Islet precursor cell (in vitro differentiated cells): ENCODE data around the gene G0S2.
A peak's percentile ranks its signal among the peaks of the same experiment; 100 is the strongest.

Experiments used
- DNase-seq: peaks from one replicate; pipeline ENCODE4 v3.0.0-alpha.2; 2018

The G0S2 gene

GRCh38 chr1:209648931-209649776 lies 26.1 kb upstream of the G0S2 start:
- no peak for DNase-seq

GRCh38 chr1:209650454-209650853 lies 24.8 kb upstream of the G0S2 start:
- no peak for DNase-seq

DNA sequence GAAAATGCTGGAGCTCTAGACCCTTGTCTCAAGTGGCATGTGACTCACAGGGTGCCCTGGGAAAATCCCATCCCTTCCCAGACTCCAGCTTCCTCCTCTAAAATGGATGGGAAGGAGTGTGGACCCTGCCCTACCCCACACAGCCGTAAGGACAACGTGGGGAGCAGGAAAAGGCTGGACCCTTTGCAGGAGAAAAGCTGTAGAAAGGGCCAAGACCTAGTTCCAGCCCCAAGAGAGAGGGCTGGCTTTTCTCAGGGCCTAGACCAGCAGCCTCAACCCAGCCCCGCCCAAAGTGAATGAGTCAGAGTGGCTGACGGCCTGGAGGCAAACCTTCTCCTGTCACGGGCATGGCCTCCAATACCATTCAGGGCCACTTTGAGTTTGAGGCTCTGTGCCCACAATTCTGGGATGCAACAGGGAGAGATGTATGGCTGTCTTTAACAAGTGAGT lies 24.0 kb upstream of the G0S2 start:
- DNase-seq = peak; percentile 94

- no peak for DNase-seq
Measured at GRCh38 chr1:209652121-209652735, 23.0 kb upstream of the G0S2 start, which contains the start of gene LAMB3. LAMB3 (minus strand) TSS chr1:209652425; CDS start chr1:209650944, 1,481 bp downstream.

DNA sequence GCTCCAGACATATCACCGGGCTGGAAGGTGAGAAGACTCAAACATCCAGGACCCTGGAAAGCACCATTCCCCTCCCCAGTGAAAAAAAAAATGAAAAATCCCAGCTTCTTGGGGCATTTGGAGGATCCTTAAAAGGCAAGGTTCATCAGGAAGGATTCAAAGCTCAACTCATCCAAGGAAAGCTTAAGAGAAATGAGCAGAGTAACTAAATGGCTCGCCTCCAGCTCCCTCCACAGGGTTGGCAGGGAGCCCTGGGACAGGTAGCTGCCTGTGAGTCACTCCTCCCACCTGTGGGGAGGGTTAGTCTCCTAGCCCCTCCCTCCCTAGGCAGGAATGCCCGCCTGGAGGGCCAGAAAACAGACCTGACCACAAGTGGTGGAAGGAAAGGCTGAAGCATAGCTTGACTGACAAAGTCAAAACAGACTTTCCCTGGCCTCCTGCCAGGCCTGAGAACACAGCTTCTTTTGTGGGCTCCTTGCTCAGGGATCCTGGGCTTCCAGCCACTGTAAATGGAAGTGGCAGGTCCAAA lies 22.3 kb upstream of the G0S2 start:
- DNase-seq = peak; percentile 98

GRCh38 chr1:209653915-209654351 lies 21.3 kb upstream of the G0S2 start:
- no peak for DNase-seq

DNA sequence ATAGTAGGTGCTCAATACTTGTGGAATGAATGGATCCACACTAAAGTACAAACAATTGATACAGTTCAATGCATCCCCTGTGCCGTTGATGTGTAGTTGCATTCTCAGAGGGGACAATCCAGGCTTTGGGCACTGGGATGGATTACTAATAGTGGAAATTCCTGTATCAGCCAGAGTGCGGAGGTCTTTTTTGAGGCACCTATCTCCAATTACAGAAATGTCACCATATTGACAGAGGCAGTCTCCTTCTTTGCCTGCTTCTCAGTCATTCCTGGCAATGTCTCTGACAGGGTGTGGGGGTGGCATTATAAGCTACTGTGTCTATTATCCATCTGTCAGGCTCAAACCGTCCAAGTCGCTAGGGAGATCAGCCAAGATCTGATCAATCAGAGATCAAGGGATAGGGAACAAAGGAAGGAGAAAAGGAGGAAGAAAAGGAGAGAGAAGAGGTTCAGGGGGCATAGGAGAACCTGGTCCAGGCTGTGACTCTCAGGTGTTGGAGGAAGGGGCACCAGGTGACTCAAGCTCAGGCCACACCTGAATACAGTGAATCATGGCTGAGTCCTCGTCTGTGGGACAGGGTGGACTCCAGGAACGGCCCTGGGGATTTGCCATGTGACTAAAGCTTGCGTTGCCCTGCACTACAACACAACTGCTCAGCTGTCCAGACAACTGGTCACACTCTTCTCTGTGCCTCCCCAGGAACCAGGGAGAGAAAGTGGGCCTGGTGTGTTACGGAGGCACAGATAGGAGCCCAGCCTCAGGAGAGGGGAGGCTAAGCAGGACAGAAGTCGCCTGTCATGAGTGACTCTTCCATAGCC lies 19.6 kb upstream of the G0S2 start:
- DNase-seq = peak; percentile 63

- no peak for DNase-seq
Measured at GRCh38 chr1:209657140-209657879, 17.9 kb upstream of the G0S2 start.

DNA sequence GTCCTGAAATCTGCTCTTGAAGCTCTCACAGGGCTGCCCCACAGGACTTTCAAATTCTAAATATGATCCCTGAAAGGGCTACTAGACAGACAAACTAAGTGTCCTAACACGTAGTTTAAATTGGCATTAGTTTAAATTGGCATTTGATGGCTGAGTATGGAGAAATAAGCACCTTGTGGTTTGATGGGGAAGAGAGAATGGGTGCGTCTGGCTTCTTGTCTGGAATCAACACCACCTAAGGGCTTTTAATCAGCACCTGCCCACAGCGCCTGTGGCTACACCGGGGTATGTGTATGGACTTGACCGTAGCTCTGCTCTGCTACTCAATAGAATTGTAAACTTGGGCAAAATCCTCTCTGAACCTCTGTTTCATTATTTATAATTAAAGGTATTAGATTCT lies 17.3 kb upstream of the G0S2 start:
- DNase-seq = no peak

DNA sequence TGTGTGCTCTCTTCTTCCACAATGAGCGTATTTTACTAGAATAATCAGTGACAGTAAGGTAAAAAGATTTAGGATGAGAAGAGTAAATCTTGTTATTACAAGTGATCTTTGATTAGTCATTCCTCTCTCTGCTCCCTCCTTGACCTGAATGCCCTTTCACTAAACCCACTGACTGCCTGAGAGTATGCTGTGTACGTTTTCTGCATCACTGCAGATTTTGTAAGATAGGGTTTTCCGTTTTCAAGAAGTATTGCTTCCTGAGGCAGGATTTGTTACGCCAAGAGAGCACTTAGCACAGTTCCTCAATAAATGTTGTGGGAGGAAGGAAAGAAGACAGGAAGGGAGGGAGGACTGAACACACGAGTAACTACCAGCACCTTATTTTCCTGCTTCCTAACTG lies 15.3 kb upstream of the G0S2 start:
- DNase-seq = no peak

GRCh38 chr1:209661071-209661470 lies 14.1 kb upstream of the G0S2 start:
- no peak for DNase-seq

DNA sequence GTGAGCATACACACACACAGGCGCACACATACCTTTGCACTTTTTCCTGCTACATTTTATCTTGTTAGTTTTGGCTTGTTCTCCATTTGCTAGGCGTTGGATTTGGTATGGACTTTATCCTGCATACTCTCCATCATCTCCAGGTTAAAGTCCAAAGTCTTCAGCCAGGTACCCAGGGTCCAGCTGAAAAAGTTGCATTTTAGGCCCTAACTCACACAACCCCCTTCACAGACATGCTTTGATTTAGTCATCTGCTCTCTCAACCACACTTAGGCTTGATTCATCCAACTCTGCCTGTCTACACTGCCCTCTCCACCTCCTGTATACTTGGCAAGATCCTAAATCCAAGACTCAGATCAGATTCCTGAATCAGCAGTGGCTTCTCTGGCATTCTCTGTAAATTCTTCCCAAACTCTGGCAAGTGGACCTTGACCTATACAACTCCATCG lies 12.3 kb upstream of the G0S2 start:
- no peak for DNase-seq

DNA sequence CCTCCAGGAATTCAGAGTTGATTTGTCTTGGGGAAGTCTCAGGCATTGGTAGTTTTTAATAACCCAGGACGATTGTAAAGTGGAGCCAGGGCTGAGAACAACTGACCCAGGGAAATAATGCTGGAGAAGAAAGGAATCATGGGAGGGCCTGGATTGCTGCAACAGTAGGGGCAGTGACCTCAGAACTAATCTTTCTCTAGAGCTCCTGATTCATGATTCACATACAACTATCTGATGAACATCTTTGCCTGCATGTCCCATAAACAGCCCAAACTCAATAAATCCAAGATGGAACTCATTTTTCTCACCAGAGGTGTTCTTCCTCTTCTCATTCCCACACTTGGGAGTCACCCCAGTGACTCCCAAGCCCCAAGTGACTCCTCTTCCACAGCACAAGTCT lies 8.1 kb upstream of the G0S2 start:
- DNase-seq = no peak

DNA sequence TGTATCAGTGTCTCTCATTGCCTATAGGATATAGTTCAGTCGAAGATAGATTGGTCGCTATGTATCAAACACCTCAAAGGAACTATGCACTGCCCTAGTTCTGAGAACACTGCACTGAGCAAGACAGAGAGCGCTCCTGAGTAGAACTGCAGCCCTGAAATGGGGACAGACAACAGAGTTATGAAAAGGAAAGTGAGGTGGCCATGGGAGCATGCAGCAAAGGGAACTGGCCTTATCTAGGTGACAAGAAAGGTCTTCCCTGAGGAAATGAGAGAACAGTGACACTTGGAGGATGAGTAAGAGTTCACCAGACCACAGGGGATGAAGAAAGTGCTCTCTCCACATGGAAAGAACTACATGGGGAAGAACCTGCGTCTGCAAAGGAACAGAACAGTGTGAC lies 7.5 kb upstream of the G0S2 start:
- DNase-seq = no peak

DNA sequence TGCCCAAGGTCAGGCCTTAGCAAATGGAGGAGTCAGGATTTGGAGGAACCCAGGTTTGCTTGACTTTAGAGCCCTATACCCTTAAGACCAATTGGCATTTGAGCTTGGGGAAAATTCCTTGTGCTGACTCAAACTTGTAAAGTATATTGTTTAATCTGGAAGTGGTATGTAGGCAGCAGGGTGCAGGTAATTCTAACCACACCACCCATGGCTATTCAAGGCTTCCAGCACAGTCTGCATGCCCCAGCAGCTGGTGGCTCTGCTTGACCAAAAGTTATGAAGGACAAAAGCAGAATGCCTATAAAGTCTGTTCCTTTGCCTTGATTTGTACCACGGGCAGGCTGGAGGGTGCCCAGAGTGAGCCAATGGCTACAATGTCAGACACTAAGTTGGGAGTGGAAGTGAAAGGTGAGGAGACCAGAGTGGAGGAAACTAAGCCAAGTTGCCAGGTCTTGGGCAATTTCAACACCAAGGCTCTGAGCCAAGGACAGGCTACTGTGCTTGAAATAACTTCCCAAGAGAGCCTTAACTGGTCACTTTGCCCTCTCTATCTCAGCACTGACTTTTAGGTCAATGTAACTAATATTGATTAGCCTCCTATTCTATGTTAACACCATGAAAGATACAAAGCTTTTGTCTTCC lies 4.7 kb upstream of the G0S2 start:
- DNase-seq = no peak

DNA sequence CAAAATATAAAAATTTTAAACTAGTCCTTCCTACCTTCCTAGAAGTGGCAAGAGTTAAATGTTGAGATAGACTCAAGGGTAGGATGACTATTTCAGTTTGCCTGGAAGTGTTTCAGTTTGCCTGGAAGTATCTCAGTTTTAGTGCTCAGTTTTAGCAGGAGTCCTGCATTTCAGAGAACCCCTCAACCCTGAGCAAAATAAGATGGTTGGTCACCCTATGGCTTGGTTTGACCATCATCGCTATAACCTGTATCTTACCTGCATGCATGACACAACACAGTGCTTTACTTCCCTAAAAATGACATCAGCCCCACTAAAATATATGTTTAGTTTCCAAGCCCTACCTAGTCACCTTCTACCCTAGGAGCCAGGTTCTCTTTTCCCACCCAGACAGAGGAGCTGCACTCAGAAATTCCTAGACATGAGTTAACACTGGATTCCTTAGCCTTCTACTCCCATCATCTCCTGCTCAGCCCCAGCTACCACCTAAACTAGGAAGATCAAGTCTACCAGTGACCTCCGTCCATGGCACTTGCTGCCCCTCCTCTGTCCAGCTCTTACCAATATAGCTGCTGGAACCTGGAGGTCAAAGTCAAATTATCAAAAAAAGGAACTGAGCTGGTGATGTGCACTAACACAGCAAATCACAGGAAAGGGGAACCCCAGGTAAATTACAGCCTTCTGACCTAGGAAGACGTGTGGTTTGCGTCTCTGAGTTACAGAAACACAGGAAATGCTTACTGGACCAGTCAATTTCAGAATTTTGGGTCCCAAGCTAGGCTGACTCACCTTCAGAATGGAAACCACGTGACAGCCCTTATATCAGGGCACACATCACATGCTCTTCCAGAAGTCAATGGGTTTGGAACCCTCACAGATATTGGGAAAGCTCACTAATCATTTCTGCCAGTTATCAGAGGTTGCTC lies 2.2 kb upstream of the G0S2 start:
- DNase-seq = no peak

DNA sequence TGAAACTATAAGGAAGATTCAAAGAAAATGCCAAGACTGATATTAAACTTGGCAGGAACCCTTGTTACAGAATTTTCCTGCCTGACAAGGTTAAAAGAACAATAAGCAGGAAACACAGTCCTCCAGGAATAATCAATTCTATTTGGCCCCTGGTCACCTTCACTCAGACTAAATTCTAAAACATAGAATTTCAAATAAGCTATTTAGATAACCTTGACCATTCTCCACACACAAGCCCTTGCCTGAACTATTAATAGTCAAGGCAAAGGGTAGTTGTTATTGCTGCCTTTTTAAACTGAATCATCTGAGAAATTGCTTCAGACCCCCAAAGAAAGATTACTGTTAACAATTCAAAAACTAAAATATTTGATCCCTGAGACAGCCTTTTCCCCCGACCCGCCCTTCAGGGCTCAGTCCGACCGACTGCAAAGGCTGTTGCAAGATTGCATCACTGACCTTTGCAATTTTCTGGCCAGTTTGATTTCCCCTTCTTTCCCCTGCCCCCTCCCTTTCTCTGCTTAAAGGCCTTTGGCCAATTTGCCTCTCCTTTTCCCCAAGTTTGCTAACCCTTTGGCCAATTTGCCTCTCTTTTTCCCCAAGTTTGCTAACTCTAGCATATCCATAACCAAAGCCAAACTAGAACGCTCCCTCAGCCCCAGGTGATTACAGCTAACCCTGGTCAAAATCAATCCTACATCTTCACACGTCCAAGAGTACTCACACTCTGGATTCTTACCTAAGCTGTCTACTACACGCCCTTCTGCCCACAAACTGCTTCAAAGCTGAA lies 1.4 kb upstream of the G0S2 start:
- DNase-seq = no peak

- DNase-seq = peak; percentile 81
Measured at GRCh38 chr1:209675565-209676154, 448 bp downstream of the G0S2 start.

GRCh38 chr1:209678981-209679539 lies 3.8 kb downstream of the G0S2 start:
- no peak for DNase-seq
